NB4 (cell line): ENCODE results near the gene EEF1AKMT4.
A peak's percentile ranks its signal among the peaks of the same experiment; 100 is the strongest.
"Not testable (repeated sequence)": the region's sequence is repeated elsewhere in the genome, so short reads cannot be mapped to it uniquely, and the experiment has no call there.

Source experiments
- DNase-seq: peaks from one replicate; pipeline ENCODE4 v3.0.0; 2010; ENCODE audit warnings: low read depth
- H3K4me3 ChIP-seq: one replicate; pipeline ENCODE4 v1.5.1; 2011; ENCODE audit warnings: mild to moderate bottlenecking, low read depth, low read length, moderate library complexity
- MYC ChIP-seq: IDR thresholded peaks from 2 replicates; pipeline ENCODE4 v1.6.1; 2011; ENCODE audit warnings: low read depth, low read length
- POLR2A ChIP-seq: IDR thresholded peaks from 2 replicates; pipeline ENCODE4 v1.6.1; 2011; ENCODE audit warnings: mild to moderate bottlenecking; ENCODE audit not compliant: insufficient read length; ENCODE audit errors: extremely low read depth
- TF ChIP-seq, protein P1 (sequence below): IDR thresholded peaks from one replicate; pipeline ENCODE4 v1.5.1; 2012; ENCODE audit warnings: low read depth, low read length
- TF ChIP-seq, protein P2 (sequence below): IDR thresholded peaks from 2 replicates; pipeline ENCODE4 v1.6.1; 2011; ENCODE audit warnings: low read depth, low read length

EEF1AKMT4 gene

DNA sequence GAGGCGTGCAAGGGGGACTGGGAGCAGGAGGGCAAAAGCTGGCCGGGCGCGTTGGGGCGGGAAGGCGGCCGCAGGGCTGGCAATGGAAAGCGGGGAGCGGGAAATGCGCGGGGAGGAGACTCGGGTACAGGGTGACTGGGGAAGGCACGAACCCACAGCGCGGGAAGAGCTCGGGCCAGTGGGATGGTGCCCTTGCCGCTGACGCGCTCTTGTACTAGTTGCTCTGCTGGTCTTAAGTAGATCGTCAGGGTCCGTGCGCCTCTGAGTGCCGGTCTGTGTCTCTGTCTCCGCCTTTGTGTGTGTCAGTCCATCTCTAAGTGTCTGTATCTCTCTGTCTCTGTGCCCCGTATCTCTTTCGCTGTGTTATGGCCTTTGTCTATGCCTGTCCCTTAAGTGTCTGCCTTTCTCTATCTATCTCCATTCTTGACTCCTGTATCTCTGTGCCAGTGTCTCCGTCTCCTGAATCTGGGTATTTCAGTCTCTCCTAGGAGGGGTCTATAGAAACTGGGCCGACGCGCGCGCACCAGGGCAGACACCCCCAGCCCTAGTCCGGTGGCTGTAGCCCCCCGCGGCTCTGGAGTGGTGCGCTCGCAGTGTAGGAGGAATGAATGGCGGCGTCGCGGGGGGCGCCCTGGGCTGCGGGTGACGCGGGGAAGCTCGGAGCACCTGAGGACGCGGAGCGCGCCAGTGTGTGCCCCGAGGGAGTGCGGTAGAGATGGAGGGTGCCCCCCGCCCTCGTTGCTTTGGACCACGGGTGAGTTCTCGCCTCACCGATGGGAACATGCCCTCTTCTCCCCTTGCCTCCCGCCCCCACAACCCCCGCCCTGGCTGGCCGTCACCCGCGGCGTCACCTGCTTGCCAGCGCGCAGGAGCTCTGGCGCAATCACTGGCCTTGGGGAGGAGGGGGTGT is 12.6 kb downstream of the EEF1AKMT4 start:
- H3K4me3 ChIP-seq: peak overlapping the region; percentile 53
- TF ChIP-seq POLR2A (no peak), MYC (no peak)
- TF ChIP-seq, protein P1, sequence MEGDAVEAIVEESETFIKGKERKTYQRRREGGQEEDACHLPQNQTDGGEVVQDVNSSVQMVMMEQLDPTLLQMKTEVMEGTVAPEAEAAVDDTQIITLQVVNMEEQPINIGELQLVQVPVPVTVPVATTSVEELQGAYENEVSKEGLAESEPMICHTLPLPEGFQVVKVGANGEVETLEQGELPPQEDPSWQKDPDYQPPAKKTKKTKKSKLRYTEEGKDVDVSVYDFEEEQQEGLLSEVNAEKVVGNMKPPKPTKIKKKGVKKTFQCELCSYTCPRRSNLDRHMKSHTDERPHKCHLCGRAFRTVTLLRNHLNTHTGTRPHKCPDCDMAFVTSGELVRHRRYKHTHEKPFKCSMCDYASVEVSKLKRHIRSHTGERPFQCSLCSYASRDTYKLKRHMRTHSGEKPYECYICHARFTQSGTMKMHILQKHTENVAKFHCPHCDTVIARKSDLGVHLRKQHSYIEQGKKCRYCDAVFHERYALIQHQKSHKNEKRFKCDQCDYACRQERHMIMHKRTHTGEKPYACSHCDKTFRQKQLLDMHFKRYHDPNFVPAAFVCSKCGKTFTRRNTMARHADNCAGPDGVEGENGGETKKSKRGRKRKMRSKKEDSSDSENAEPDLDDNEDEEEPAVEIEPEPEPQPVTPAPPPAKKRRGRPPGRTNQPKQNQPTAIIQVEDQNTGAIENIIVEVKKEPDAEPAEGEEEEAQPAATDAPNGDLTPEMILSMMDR: no peak
- TF ChIP-seq, protein P2, sequence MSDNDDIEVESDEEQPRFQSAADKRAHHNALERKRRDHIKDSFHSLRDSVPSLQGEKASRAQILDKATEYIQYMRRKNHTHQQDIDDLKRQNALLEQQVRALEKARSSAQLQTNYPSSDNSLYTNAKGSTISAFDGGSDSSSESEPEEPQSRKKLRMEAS: no peak
- peak; percentile 64 for DNase-seq

DNA sequence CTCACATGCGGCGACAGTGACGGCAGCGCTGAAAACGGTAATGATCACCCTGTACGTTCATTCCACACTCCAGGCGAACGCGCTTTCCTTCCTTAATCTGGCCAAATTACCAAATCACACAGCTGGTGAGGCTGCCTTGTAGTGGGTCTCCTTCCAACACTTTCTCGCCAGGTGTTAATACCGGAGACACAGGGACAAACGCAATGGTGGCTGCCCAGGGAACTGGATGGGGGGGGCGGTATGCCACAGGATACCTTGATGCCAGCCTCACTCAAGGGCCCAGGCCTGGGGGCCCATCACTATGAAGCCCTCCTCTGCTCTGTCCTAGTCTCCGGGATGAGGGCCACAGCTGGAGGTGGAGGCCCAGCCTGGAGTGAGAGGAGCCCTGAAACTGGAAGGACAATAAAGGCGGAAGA is 13.3 kb downstream of the EEF1AKMT4 start:
- H3K4me3 ChIP-seq: no peak overlapping the region
- no peak for DNase-seq
- TF ChIP-seq, protein P2: no peak
- TF ChIP-seq MYC: no peak
- TF ChIP-seq, protein P1: no peak
- TF ChIP-seq POLR2A: no peak

DNA sequence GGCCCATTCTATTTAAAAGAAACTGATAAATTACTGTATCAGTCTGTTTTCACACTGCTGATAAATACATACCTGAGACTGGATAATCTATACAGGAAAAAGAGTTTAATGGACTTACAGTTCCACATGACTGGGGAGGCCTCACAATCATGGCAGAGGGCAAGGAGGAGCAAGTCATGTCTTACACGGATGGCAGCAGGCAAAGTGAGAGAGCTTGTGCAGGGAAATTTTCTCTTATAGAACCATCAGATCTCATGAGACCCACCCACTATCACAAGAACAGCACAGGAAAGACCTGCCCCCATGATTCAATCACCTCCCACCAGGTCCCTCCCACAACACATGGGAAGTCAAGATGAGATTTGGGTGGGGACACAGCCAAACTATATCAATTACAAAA is 17.8 kb downstream of the EEF1AKMT4 start:
- H3K4me3 ChIP-seq, DNase-seq: not testable (repeated sequence)

DNA sequence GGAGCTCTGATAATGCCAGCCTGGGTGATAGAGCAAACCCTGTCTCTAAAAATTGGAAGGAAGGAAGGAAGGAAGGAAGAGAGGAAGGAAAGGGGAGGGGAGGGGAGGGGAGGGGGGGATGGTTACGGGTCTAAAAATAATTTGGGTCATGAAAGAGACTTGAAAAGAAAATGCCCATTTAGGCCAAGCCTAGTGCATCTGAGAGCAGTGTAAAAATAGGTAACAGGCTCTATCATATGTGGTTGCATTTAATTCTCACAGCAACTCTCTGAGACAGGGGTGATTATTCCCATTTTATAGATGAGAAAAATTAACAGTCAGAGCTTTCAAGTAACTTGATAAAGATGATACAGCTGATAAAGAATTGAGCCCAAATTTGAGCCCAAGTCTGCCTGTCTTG is 22.8 kb downstream of the EEF1AKMT4 start:
- H3K4me3 ChIP-seq: no peak overlapping the region
- DNase-seq: no peak

DNA sequence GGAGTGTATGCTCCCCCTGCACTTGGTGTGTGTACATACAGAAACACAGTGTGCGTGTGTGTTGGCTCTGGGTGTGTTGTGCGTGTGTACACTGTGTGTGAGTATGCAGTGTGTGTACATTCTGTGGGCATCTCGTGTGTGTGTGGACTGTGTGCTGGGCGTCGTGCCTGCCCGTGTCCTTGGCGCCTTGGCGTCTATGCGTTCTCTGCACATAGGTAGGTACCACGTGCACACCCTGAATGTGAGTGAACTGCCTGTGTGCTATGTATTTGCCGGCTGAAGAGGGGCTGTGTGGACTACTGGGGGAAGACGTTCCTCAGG is 25.9 kb downstream of the EEF1AKMT4 start:
- no peak for DNase-seq
- TF ChIP-seq, protein P2: no peak
- TF ChIP-seq MYC: no peak
- TF ChIP-seq, protein P1: no peak
- TF ChIP-seq POLR2A: no peak
- no peak overlapping the region for H3K4me3 ChIP-seq

More for the DNA sequence above, 22.8 kb downstream of the EEF1AKMT4 start:
- TF ChIP-seq, protein P2: no peak
- TF ChIP-seq POLR2A (no peak), MYC (no peak)
- TF ChIP-seq, protein P1: no peak

DNA sequence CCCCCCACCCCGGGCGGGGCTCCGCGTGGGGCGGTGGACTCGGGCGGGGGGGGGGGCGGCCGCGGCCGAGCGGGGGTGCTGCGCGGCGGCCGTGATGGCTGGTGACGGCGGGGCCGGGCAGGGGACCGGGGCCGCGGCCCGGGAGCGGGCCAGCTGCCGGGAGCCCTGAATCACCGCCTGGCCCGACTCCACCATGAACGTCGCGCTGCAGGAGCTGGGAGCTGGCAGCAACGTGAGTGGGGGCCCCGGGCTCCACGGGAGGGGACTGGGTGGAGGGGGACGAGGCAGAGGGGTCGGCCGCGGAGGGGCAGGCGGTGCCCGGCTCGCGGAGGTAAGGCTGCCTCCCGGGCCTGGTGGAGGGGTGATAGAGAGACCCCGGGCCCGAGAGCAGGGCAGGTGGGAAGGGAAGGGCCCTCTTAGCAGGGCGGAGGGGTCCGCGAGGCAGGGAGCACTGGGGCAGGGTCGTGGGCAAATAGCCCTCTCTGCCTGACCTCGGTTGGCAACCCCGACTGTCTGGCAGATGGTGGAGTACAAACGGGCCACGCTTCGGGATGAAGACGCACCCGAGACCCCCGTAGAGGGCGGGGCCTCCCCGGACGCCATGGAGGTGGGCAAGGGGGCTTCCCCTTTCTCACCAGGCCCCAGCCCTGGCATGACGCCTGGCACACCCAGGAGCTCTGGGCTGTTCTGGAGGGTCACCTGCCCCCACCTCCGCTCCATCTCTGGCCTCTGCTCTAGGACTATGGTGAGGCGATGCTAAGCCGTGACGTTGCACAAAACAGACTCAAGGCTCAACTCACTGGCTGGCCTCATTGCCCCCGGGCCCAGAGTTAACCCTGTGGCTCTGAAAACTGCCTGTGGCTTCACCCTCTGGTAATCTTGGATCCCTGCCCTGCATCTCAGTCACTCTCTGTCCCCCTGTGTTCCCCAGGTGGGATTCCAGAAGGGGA is 26.8 kb downstream of the EEF1AKMT4 start, which contains the start of gene ECE2:
Gene ECE2 (plus strand): TSS at position 62 of the 950 bp plus-strand sequence. CDS start 132 bp downstream, at position 194.
- no peak for TF ChIP-seq MYC
- no peak for TF ChIP-seq POLR2A
- TF ChIP-seq, protein P1: no peak
- TF ChIP-seq, protein P2: no peak
- no peak for DNase-seq
- H3K4me3 ChIP-seq: no peak within 1 kb of the TSS
